HG03025 (cell line): ENCODE measurements around the gene HPGD.

ENCODE experiments used
- ATAC-seq: cut with Tn5 transposase; IDR thresholded peaks from one replicate; pipeline ENCODE4 v1.9.1; 2021; ENCODE audit warnings: mild to moderate bottlenecking, moderate library complexity; ENCODE audit not compliant: unreplicated experiment, low FRiP score

Gene HPGD

GRCh38 chr4:174479140-174479539 lies 43.1 kb downstream of the HPGD start:
- no peak for ATAC-seq

DNA sequence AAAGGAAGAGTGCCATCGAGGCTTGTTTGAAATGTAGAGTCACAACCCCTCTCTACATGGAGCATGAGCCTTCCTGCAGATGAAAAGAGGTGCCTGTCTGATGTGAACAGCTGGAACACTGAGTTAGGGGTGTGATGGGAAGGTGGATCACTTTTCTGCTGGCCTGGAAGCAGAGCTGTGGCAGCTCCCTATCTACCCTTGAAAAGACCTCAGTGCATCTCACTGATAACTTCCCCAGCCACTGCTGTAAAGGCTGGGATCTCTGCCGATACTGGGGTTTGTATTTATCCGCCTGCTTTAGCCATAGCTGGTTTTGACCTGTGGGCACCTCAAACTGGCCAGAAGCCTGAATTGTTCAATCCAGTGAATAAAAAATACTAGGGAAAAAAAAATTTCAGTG lies 46.8 kb downstream of the HPGD start:
- ATAC-seq: no peak

GRCh38 chr4:174474457-174475075 lies 47.7 kb downstream of the HPGD start:
- no peak for ATAC-seq

DNA sequence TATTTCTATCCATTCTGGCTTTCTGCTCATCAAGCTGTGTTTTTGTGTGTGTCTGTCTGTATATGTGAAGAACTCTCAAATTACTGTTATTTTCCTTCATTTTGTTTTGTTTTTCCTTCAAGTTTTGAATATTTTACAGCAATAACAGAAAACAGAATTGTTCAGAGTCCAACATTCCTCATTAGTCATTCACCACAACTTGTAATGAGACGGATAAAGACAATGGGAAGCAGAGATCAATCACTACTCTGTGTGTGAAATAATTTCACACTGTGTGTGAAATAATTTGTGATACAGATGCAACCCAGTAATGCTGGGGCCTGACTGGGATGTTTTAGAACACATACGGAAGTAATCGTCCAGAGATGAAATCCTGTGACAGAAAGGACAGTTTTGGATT lies 55.2 kb downstream of the HPGD start:
- ATAC-seq: no peak

GRCh38 chr4:174464949-174465348 lies 57.3 kb downstream of the HPGD start:
- no peak for ATAC-seq

DNA sequence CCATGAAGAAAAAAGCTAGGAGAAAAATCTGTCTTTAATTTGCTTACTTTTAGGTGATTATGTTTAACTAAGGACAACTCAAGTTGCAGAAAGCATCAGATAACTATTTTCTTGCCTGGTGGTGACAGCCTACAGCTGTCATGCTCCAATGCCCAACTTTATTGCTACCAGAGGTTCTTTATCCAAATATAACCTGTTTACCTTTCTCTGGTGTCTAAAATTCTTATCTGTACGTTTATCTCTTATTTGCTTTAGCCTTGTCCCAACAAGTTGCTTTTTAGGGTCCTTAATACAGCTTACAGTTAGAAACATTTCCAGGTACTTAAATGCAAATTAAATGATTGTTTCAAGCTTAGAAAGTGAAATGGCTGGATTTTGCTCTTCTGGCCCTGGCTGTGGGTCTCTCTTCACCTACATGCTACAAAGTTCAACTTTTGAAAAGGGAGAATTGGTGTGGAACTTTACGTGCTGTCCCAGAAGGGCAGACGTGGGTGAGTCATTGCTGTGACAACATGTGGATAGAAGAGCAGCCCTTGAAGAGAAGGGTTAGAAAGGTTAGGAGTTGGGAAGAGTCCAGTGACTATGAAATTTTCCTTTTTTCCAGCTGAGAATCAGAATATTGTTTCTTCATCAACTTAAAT lies 60.7 kb downstream of the HPGD start:
- ATAC-seq: no peak

DNA sequence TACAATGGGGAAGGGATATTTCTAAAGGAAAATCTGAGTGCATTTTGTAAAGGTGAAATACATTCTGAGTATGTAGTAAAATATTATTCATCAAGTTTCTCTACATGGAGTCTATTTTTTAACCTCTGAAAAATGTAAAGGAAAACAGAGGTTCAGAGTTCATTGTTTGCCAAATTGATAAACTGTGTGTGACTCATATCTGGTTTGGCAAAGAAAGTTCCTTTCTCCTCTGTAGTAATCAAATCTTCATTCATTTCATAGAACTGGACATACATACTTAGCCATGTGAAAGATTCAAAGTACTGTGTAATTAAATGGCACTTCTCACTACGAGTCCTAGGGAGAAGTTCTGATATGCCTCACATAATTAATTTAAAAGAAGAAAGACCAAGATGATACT lies 61.6 kb downstream of the HPGD start:
- ATAC-seq: no peak

GRCh38 chr4:174457468-174457867 lies 64.8 kb downstream of the HPGD start:
- ATAC-seq: no peak

GRCh38 chr4:174454815-174455473 lies 67.3 kb downstream of the HPGD start:
- ATAC-seq: no peak

DNA sequence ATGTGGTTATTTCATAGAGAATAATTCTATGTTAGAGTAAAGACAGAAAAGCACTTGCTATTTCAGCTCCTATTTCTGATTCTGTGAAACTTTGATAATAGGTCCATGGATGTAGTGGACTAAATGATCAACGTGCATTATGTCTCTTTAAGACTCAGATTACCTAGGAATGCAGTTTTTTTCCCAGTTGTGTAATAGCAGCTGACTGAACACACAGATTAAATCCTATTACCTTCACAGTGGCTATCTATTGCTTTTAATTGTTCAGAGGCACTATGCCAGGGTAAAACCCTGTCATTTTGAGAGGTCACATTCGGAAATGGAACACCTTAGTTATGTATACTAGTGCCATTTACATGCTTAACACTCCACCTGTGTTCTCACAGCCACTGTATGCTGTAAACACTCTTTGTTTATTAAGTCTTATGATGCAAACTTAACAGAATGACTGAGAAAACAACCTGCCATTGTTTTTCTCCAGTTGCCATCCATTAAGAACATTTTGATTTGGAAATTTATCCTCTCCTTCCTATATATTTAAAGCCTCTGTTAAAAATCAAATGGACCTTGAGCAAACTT lies 70.5 kb downstream of the HPGD start:
- ATAC-seq: no peak

DNA sequence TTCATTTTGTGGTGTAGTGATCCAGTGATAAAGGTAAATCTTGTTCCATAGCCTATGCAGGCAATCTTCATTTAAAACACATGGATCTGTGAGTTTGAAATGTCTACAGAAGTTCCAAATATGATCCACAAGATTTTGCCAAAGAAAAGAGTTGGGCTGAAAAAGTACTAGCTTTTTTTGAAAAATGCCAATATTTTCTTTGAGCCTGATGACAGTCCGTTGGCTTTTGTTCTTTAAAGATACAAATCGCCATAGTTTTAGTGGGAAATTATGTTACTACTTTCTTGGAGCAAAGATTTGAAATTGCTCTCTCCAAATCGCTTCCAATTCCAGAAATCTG lies 71.5 kb downstream of the HPGD start:
- no peak for ATAC-seq

DNA sequence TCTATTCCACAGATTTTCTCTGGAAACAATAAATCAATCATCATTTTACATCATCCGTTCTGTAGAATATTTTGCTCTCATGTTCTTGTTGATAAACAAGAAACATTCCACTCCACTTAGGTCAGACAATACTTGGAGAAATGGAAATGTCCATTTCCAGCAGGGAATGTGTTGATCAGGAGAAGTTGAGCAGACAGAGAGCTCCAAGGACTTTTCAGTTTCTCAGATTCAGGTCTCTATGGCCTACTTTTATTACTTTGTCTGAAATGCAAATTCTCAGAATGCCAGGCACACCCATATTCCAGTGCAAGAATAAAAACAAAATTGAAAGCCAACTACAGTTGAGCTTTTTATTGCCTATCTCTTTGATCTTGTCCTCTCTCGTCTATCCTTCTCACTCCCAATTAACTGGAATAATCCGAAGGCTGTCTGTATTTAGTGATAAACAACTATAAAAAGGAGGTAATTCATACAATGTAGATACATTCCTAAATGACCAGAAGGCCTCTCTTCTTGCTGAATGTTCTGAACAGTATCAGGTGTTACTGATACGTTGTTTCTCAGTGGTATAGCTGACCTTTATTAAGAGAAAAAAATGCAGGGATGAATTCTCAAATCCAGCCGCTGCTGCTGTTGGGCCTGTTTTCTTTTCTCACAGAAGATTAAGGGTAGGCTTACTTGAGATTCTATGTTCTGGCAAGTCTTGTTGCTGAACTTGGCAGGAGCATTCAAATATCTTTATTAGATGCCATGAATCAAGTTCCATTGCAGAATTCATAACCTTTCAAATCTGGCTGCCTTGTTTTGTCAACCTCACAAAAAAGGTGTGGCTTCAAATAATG lies 72.1 kb downstream of the HPGD start:
- ATAC-seq: no peak

GRCh38 chr4:174449152-174449551 lies 73.1 kb downstream of the HPGD start:
- ATAC-seq: no peak

- ATAC-seq: no peak
These were observed 77.9 kb downstream of the HPGD start for GRCh38 chr4:174444390-174444789.
